Thoracic aorta (tissue), 2 donors: ENCODE measurements around the gene KRT6B. TPM values are rescaled to one million over a fixed set of nuclear protein-coding genes. Genes with fewer than 3 reads are reported as not detected.
"Not testable (repeated sequence)": the region's sequence is repeated elsewhere in the genome, so short reads cannot be mapped to it uniquely, and the experiment has no call there.

Experiments
- ATAC-seq: fragments of 150-250 bp; one replicate; pipeline ENCODE4 v1.8.0; 2017; ENCODE audit warnings: low read depth; ENCODE audit not compliant: insufficient number of reproducible peaks, low FRiP score
- DNase-seq: peaks from one replicate; pipeline ENCODE4 v3.0.0-alpha.2; 2020; ENCODE audit warnings: low spot score
- H3K27ac ChIP-seq, 2 donors: fragments of 200-600 bp; sonication (generic); 1 replicate in 1 of 2; 2 replicates in 1 of 2; pipeline ENCODE4 v1.5.1; 2016; ENCODE audit warnings: mild to moderate bottlenecking in 2 of 2, moderate library complexity in 2 of 2
- H3K27me3 ChIP-seq: fragments of 200-600 bp; sonication (generic); replicated peaks from 2 replicates; pipeline ENCODE4 v1.6.0; 2016; ENCODE audit warnings: mild to moderate bottlenecking; ENCODE audit not compliant: insufficient read depth
- H3K36me3 ChIP-seq: fragments of 200-600 bp; sonication (generic); one replicate; pipeline ENCODE4 v1.5.1; 2016
- H3K4me1 ChIP-seq, 2 donors: fragments of 200-600 bp; sonication (generic); 1 replicate in 1 of 2; 2 replicates in 1 of 2; pipeline versions ENCODE4 v1.5.1 to v1.6.0; 2016; ENCODE audit warnings: low read depth in 2 of 2, mild to moderate bottlenecking in 1 of 2; ENCODE audit not compliant: control insufficient read depth in 1 of 2
- H3K4me3 ChIP-seq: fragments of 200-600 bp; sonication (generic); 2 replicates; pipeline ENCODE4 v1.5.1; 2016; ENCODE audit warnings: mild to moderate bottlenecking
- H3K9me3 ChIP-seq: fragments of 200-600 bp; sonication (generic); 2 replicates; pipeline ENCODE4 v1.5.1; 2016
- total RNA-seq, 2 donors: library from RNA; depleted of rRNA; stranded (reverse); fragments of >200 nt; gene quantifications; one replicate each; pipeline versions ENCODE4 v1.1.0 to v1.2.3, GENCODE V29; 2016
- TF ChIP-seq, protein P1 (sequence below): fragments of 200-600 bp; sonication (generic); IDR thresholded peaks from one replicate; pipeline ENCODE4 v1.5.1; 2019; ENCODE audit warnings: antibody characterized with exemption

The KRT6B gene
- total RNA-seq, 2 donors from 2014 or later, result 0.41 TPM; not detected in 1

DNA sequence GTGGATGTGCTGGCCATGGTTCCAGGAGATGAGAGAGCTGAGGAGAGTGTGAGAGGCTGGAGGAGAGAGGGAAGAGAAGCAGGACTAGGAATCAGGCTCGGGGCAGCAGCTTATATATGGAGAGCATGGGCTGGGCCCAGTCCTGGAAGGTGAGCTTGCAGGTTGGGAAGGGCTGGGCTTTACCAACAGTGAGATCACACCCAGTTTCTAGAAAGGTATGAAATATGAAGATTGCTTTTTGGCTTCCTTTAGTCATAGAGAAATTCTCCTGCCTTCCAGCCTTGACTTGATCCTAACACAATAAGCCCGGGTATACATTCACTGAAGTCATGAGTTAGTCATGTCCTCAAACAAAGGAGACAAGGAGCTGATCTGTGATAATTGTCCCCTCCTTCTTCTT, 41.2 kb upstream of the KRT6B start, which contains the start of gene KRT6A:
TSS of gene KRT6A (minus strand) at position 86 of the 400 bp plus-strand sequence. CDS start at position 17, 69 bp downstream.
- H3K4me3 ChIP-seq, result no peak within 1 kb of the TSS
- no peaks in the 10 kb centered on the region for H3K9me3 ChIP-seq
- TF ChIP-seq, protein P1, sequence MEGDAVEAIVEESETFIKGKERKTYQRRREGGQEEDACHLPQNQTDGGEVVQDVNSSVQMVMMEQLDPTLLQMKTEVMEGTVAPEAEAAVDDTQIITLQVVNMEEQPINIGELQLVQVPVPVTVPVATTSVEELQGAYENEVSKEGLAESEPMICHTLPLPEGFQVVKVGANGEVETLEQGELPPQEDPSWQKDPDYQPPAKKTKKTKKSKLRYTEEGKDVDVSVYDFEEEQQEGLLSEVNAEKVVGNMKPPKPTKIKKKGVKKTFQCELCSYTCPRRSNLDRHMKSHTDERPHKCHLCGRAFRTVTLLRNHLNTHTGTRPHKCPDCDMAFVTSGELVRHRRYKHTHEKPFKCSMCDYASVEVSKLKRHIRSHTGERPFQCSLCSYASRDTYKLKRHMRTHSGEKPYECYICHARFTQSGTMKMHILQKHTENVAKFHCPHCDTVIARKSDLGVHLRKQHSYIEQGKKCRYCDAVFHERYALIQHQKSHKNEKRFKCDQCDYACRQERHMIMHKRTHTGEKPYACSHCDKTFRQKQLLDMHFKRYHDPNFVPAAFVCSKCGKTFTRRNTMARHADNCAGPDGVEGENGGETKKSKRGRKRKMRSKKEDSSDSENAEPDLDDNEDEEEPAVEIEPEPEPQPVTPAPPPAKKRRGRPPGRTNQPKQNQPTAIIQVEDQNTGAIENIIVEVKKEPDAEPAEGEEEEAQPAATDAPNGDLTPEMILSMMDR, result no peak
- no peak for DNase-seq
- H3K36me3 ChIP-seq, result no peaks in the 10 kb centered on the region
- no peaks in the 10 kb centered on the region for H3K4me1 ChIP-seq
- ATAC-seq, result no peak
- H3K27ac ChIP-seq, result no peak within 1 kb of the TSS
- no peaks in the 10 kb centered on the region for H3K27me3 ChIP-seq

DNA sequence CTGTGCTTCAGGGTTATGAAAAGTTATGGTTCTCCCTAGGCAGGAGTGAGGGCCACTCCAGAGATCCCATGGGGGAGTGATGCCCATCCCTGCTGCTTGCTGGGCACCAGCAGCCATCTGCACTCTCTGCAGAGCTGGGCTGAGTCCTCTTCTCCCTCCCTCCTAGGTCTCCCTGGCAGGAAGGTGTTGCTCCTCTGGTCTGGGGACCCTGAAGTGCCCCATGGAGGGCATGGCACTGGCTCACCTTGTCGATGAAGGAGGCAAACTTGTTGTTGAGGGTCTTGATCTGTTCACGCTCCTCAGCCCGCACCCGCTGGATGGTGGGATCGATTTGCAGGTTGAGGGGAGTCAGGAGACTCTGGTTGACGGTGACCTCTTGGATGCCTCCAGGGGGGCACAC, 40.5 kb upstream of the KRT6B start:
- not testable (repeated sequence) for H3K9me3 ChIP-seq, H3K27me3 ChIP-seq, H3K4me1 ChIP-seq, H3K36me3 ChIP-seq, ATAC-seq, H3K27ac ChIP-seq, DNase-seq, H3K4me3 ChIP-seq

DNA sequence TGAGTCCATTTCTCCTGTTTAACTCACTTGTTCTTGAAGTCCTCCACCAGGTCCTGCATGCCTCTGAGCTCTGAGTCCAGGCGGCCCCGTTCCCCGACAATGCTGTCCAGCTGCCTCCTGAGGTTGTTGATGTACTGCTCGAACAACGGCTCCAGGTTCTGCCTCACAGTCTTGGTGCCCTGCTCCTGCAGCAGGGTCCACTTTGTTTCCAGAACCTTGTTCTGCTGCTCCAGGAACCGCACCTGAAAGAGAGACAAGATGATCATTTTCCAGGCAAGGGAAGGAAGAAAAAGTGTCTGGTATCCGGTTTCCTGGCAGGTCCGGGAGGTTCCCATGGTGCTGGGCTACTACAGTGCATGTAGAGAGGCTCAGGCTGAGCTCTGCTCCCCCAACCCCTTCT, 39.5 kb upstream of the KRT6B start:
- not testable (repeated sequence) for H3K36me3 ChIP-seq, ATAC-seq, H3K9me3 ChIP-seq, H3K4me1 ChIP-seq, H3K27me3 ChIP-seq, H3K27ac ChIP-seq, H3K4me3 ChIP-seq, DNase-seq

DNA sequence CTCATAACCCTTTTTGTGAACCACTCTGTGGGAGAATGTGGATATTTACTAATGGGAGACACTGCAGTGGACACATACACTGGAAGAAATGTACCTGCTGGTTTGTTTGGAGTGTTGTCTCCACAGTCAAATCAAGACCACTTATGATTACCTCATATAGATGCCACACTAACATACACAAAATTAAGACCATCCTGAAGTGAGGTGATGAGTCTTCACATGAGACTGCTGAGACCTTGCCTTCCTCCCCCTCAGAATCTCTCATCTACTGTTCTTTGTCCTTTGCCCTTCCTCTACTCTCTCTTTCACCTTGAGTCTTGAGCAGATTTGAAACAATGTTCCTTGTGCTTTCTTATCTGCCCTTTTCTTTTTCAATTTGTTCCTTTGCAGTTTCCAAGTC, 36.8 kb upstream of the KRT6B start:
- Histone ChIP-seq H3K27ac (no peak overlapping the region), H3K27me3 (no peaks in the 10 kb centered on the region), H3K9me3 (no peaks in the 10 kb centered on the region), H3K36me3 (no peaks in the 10 kb centered on the region), H3K4me3 (no peak overlapping the region), H3K4me1 (no peaks in the 10 kb centered on the region)
- DNase-seq (no peak), ATAC-seq (no peak)
- TF ChIP-seq, protein P1, result no peak

DNA sequence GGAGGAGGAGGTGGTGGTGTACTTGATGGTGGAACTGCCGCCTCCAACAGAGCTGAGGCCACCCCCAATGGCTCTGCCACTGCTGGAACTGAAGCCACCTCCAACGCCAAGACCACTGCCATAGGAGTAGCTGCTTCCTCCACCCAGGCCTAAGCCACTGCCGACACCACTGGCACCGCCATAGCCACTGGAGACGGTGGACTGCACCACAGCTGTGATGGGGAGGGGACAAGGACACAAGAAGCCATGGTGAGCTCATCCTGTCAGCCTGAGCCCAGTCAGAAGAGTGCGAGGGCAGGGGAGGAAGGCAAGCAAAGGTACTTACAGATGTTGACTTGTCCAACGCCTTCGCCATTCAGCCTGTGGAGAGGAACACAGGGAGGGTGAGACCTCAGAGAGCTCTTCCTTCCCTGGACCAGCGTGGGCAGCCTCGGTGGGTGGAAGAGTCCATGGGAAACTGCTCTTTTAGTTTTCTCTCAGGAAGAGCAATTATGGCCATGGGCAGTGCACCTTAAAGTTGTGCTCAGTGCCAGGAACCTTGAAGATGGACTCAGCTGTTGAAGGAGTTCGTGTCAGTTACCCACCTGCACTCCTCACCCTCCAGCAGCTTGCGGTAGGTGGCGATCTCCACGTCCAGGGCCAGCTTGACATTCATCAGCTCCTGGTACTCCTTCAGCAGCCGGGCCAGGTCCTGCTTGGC, 35.9 kb upstream of the KRT6B start:
- H3K27ac ChIP-seq, H3K27me3 ChIP-seq, H3K36me3 ChIP-seq, H3K4me3 ChIP-seq, H3K4me1 ChIP-seq, H3K9me3 ChIP-seq, ATAC-seq, DNase-seq: not testable (repeated sequence)

DNA sequence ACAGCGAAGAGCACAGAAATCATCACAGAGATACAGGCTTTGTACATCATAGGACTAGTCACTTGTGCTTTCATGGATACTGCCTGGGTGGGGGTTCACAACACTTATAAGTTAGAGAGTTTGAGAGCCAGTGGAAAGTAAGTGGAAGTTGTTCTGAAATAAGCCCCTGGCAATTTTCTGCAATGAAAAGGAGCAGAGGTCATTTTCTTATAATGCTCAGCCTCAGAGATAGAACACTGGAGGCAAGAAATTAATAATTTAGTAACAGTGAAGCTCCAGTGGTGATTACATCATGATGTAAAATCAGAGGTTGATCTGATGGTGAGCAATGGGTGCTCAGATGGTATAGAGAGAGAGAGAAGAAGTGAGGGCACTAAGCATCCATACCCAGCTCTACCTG, 35.3 kb upstream of the KRT6B start:
- Histone ChIP-seq H3K9me3 (no peaks in the 10 kb centered on the region), H3K4me3 (no peak overlapping the region), H3K36me3 (no peaks in the 10 kb centered on the region), H3K27me3 (no peaks in the 10 kb centered on the region), H3K27ac (no peak overlapping the region), H3K4me1 (no peaks in the 10 kb centered on the region)
- TF ChIP-seq, protein P1, result no peak
- ATAC-seq (no peak), DNase-seq (no peak)
